WTC11 (cell line): ENCODE data around the gene C3orf33.

ENCODE experiments used
- CREB1 ChIP-seq: sonication (generic); formaldehyde crosslinking; IDR thresholded peaks from 2 replicates; pipeline ENCODE4 v1.8.0; 2023; ENCODE audit warnings: mild to moderate bottlenecking, missing genetic modification reagents
- CTCF ChIP-seq: fragments of 200-600 bp; IDR thresholded peaks from 2 replicates; pipeline ENCODE4 v1.8.0; 2022; ENCODE audit warnings: antibody characterized with exemption
- JUN ChIP-seq: sonication (generic); formaldehyde crosslinking; IDR thresholded peaks from 2 replicates; pipeline ENCODE4 v1.8.0; 2023; ENCODE audit warnings: mild to moderate bottlenecking, missing genetic modification reagents
- TCF7 ChIP-seq: sonication (generic); formaldehyde crosslinking; IDR thresholded peaks from 2 replicates; pipeline ENCODE4 v1.8.0; 2022; ENCODE audit warnings: mild to moderate bottlenecking, low read depth, missing genetic modification reagents, moderate library complexity
- USF2 ChIP-seq: sonication (generic); formaldehyde crosslinking; IDR thresholded peaks from 2 replicates; pipeline ENCODE4 v1.8.1; 2023; ENCODE audit warnings: mild to moderate bottlenecking, missing genetic modification reagents, moderate library complexity
- ZNF121 ChIP-seq: sonication (generic); formaldehyde crosslinking; IDR thresholded peaks from 2 replicates; pipeline ENCODE4 v1.8.0; 2023; ENCODE audit warnings: missing genetic modification reagents
- ZNF423 ChIP-seq: fragments of 250-450 bp; sonication (Bioruptor Pico); IDR thresholded peaks from 2 replicates; pipeline ENCODE4 v2.1.2; 2022; ENCODE audit warnings: mild to moderate bottlenecking, moderate library complexity
- TF ChIP-seq, protein P1 (sequence below): sonication (generic); formaldehyde crosslinking; IDR thresholded peaks from 2 replicates; pipeline ENCODE4 v1.8.1; 2022; ENCODE audit warnings: low read depth, mild to moderate bottlenecking, moderate library complexity, missing genetic modification reagents, borderline replicate concordance
- TF ChIP-seq, protein P2 (sequence below): fragments of 250-450 bp; sonication (Bioruptor Pico); IDR thresholded peaks from 2 replicates; pipeline ENCODE4 v2.1.2; 2022; ENCODE audit warnings: mild to moderate bottlenecking, moderate library complexity

DNA sequence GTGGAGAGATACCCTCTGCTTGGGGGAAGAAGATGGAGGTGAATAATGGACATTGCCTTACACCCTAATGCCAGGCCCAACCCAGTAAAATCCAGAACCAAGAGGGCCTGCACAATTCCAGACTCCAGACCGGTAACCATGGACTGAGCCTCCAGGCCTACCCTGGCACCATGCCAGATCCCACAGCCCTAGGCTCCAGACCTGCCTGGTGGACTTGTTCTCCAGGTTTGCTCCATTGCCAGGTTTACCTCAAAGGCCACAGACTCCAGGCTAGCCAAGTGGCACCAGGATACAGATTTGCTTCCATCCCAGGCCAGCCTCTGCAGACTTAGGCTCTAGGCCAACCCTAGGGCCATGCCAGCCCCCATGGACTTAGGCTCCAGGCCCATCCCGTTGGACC is 75.2 kb downstream of the C3orf33 start:
- TF ChIP-seq CTCF (no peak), CREB1 (CRISPR knock-in tag) (no peak), ZNF121 (CRISPR knock-in tag) (no peak), USF2 (CRISPR knock-in tag) (no peak), JUN (CRISPR knock-in tag) (no peak), TCF7 (CRISPR knock-in tag) (no peak), ZNF423 (CRISPR knock-in tag) (no peak)
- TF ChIP-seq, protein P1, sequence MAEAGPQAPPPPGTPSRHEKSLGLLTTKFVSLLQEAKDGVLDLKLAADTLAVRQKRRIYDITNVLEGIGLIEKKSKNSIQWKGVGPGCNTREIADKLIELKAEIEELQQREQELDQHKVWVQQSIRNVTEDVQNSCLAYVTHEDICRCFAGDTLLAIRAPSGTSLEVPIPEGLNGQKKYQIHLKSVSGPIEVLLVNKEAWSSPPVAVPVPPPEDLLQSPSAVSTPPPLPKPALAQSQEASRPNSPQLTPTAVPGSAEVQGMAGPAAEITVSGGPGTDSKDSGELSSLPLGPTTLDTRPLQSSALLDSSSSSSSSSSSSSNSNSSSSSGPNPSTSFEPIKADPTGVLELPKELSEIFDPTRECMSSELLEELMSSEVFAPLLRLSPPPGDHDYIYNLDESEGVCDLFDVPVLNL: no peak
- TF ChIP-seq, protein P2, sequence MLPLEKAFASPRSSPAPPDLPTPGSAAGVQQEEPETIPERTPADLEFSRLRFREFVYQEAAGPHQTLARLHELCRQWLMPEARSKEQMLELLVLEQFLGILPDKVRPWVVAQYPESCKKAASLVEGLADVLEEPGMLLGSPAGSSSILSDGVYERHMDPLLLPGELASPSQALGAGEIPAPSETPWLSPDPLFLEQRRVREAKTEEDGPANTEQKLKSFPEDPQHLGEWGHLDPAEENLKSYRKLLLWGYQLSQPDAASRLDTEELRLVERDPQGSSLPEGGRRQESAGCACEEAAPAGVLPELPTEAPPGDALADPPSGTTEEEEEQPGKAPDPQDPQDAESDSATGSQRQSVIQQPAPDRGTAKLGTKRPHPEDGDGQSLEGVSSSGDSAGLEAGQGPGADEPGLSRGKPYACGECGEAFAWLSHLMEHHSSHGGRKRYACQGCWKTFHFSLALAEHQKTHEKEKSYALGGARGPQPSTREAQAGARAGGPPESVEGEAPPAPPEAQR (CRISPR knock-in tag): no peak
